ENCODE results near the gene KLK6. TPM values are rescaled to one million over a fixed set of nuclear protein-coding genes. Genes with fewer than 3 reads are reported as not detected.

KLK6 gene
- total RNA-seq, 1 experiment from 2014 or later, result not detected

GRCh38 chr19:51009061-51009891 is 39.9 kb upstream of the KLK6 start:
- H3K36me3 ChIP-seq (ENCODE audit: insufficient read depth, low read length), result no peaks in the 10 kb centered on the region
- H3K27me3 ChIP-seq (ENCODE audit: low read length), result no peaks in the 10 kb centered on the region
- no peak overlapping the region for H3K9ac ChIP-seq (ENCODE audit: low read length)
- no peak for DNase-seq
- no peak overlapping the region for H2AFZ ChIP-seq (ENCODE audit: low read length)
- H3K9me2 ChIP-seq (replicated peaks; ENCODE audit: insufficient read depth, low read length), result no peaks in the 10 kb centered on the region
- H3K4me2 ChIP-seq (ENCODE audit: low read depth, low read length, poor library complexity, severe bottlenecking), result no peak overlapping the region
- no peak overlapping the region for H3K4me3 ChIP-seq (ENCODE audit: low read length)
- H4K20me1 ChIP-seq (ENCODE audit: insufficient read depth, low read depth, low read length), result no peaks in the 10 kb centered on the region
- no peaks in the 10 kb centered on the region for H3K9me3 ChIP-seq (ENCODE audit: low read length)
- no peak overlapping the region for H3K27ac ChIP-seq (ENCODE audit: low read length)
- H3K79me2 ChIP-seq (ENCODE audit: low read length), result no peaks in the 10 kb centered on the region
- H3K4me1 ChIP-seq (ENCODE audit: low read length), result no peaks in the 10 kb centered on the region

- Histone ChIP-seq H4K20me1 (ENCODE audit: insufficient read depth, low read depth, low read length) (no peaks in the 10 kb centered on the region), H3K4me1 (ENCODE audit: low read length) (no peaks in the 10 kb centered on the region), H3K27me3 (ENCODE audit: low read length) (no peaks in the 10 kb centered on the region), H3K9ac (ENCODE audit: low read length) (no peak overlapping the region), H3K27ac (ENCODE audit: low read length) (no peak overlapping the region), H3K4me3 (ENCODE audit: low read length) (no peak overlapping the region), H3K9me3 (ENCODE audit: low read length) (no peaks in the 10 kb centered on the region), H3K36me3 (ENCODE audit: insufficient read depth, low read length) (no peaks in the 10 kb centered on the region), H3K4me2 (ENCODE audit: low read depth, low read length, poor library complexity, severe bottlenecking) (no peak overlapping the region), H3K9me2 (replicated peaks; ENCODE audit: insufficient read depth, low read length) (no peaks in the 10 kb centered on the region), H2AFZ (ENCODE audit: low read length) (no peak overlapping the region), H3K79me2 (ENCODE audit: low read length) (no peaks in the 10 kb centered on the region)
- DNase-seq, result no peak
Measured at GRCh38 chr19:51007488-51007887, 38.1 kb upstream of the KLK6 start.

DNA sequence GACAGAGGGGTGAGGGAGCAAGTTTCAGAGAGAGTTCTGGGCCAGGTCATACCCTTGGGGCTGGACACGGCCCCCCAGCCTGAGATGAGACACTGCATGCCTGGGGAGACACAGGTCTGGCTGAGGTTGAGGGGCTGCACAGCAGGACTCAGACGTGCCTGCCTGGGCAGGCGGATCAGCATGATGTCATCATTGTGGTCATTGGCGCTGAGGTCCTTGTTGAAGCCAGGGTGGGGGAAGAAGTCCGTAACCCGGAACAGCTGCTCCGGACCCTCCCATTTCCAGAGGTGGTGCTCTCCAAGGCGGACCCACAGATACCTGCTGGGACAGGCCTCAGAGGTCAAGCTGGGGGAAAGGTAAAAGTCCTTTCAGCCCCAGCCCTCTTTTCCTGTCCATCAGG is 37.0 kb upstream of the KLK6 start:
- Histone ChIP-seq H3K36me3 (ENCODE audit: insufficient read depth, low read length) (no peaks in the 10 kb centered on the region), H3K27ac (ENCODE audit: low read length) (no peak overlapping the region), H3K4me2 (ENCODE audit: low read depth, low read length, poor library complexity, severe bottlenecking) (no peak overlapping the region), H3K4me3 (ENCODE audit: low read length) (no peak overlapping the region), H3K9ac (ENCODE audit: low read length) (no peak overlapping the region), H3K9me3 (ENCODE audit: low read length) (no peaks in the 10 kb centered on the region), H3K9me2 (replicated peaks; ENCODE audit: insufficient read depth, low read length) (no peaks in the 10 kb centered on the region), H3K27me3 (ENCODE audit: low read length) (no peaks in the 10 kb centered on the region), H4K20me1 (ENCODE audit: insufficient read depth, low read depth, low read length) (no peaks in the 10 kb centered on the region), H3K4me1 (ENCODE audit: low read length) (no peaks in the 10 kb centered on the region), H2AFZ (ENCODE audit: low read length) (no peak overlapping the region), H3K79me2 (ENCODE audit: low read length) (no peaks in the 10 kb centered on the region)
- no peak for DNase-seq

DNA sequence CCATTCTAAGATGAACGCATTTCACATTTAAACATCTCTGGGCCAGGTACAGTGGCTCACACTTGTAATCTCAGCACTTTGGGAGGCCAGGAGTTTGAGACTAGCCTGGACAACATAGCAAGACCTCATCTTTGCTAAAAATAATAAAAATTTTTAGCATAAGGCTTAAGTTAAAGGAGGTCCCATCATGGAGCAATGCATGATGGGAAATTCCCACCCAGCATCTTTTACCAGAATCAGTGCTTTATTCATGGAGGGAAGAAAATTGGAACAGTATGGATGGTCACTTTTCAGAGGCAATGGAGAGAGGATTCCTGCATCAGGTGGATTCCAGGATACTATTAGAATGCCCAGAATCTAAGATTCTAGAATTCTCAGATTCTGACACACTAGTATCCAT is 35.9 kb upstream of the KLK6 start:
- Histone ChIP-seq H3K27me3 (ENCODE audit: low read length) (no peaks in the 10 kb centered on the region), H3K27ac (ENCODE audit: low read length) (no peak overlapping the region), H4K20me1 (ENCODE audit: insufficient read depth, low read depth, low read length) (no peaks in the 10 kb centered on the region), H3K79me2 (ENCODE audit: low read length) (no peaks in the 10 kb centered on the region), H3K4me1 (ENCODE audit: low read length) (no peaks in the 10 kb centered on the region), H3K36me3 (ENCODE audit: insufficient read depth, low read length) (no peaks in the 10 kb centered on the region), H3K9ac (ENCODE audit: low read length) (no peak overlapping the region), H3K4me3 (ENCODE audit: low read length) (no peak overlapping the region), H2AFZ (ENCODE audit: low read length) (no peak overlapping the region), H3K4me2 (ENCODE audit: low read depth, low read length, poor library complexity, severe bottlenecking) (no peak overlapping the region), H3K9me3 (ENCODE audit: low read length) (no peaks in the 10 kb centered on the region), H3K9me2 (replicated peaks; ENCODE audit: insufficient read depth, low read length) (no peaks in the 10 kb centered on the region)
- no peak for DNase-seq

GRCh38 chr19:51003316-51003715 is 33.9 kb upstream of the KLK6 start:
- H3K27ac ChIP-seq (ENCODE audit: low read length), result no peak overlapping the region
- no peaks in the 10 kb centered on the region for H4K20me1 ChIP-seq (ENCODE audit: insufficient read depth, low read depth, low read length)
- H3K9ac ChIP-seq (ENCODE audit: low read length), result no peak overlapping the region
- no peaks in the 10 kb centered on the region for H3K9me2 ChIP-seq (replicated peaks; ENCODE audit: insufficient read depth, low read length)
- no peaks in the 10 kb centered on the region for H3K27me3 ChIP-seq (ENCODE audit: low read length)
- no peaks in the 10 kb centered on the region for H3K79me2 ChIP-seq (ENCODE audit: low read length)
- no peak for DNase-seq
- H3K36me3 ChIP-seq (ENCODE audit: insufficient read depth, low read length), result no peaks in the 10 kb centered on the region
- no peaks in the 10 kb centered on the region for H3K4me1 ChIP-seq (ENCODE audit: low read length)
- H3K4me2 ChIP-seq (ENCODE audit: low read depth, low read length, poor library complexity, severe bottlenecking), result no peak overlapping the region
- no peak overlapping the region for H2AFZ ChIP-seq (ENCODE audit: low read length)
- H3K4me3 ChIP-seq (ENCODE audit: low read length), result no peak overlapping the region
- no peaks in the 10 kb centered on the region for H3K9me3 ChIP-seq (ENCODE audit: low read length)

DNA sequence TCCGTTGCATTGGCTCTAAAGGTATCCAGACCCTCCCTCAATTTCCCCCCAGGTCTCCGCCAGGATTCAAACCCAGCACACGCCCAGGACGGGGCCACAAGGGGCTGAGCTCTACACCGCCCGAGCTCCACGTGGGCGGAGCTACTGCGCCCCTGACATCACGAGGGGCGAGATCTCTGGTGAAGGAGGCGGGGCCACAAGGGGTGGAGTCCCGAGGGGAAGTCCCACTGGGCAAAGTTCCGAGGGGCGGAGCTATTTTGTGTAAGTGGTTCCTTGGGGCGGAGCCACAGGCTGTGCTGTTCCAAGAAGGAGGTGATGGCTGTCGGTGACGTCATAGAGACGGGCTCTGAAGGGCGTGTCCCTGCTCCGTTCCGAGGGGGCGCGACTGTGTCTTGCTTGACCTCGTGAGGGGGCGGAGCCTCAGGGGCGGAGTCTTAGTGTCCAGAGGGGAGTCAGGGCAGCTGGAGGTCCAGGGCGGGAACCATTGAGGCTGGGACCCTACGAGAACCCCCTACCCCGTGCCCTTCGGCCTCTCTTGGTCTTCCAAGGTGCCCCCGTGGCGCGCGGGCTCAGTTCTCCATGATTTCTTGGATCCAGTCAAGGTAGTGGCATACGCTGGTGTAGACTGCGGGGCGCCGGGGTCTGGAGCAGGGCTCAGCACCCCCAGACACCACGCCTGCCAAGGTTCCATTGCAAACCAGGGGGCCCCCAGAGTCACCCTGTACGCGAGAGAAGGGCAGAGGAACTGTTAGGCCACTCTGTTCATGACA is 33.3 kb upstream of the KLK6 start:
- Histone ChIP-seq H3K27me3 (ENCODE audit: low read length) (no peaks in the 10 kb centered on the region), H3K36me3 (ENCODE audit: insufficient read depth, low read length) (no peaks in the 10 kb centered on the region), H4K20me1 (ENCODE audit: insufficient read depth, low read depth, low read length) (no peaks in the 10 kb centered on the region), H3K79me2 (ENCODE audit: low read length) (no peaks in the 10 kb centered on the region), H3K4me2 (ENCODE audit: low read depth, low read length, poor library complexity, severe bottlenecking) (no peak overlapping the region), H3K9me3 (ENCODE audit: low read length) (no peaks in the 10 kb centered on the region), H3K9me2 (replicated peaks; ENCODE audit: insufficient read depth, low read length) (no peaks in the 10 kb centered on the region), H3K9ac (ENCODE audit: low read length) (no peak overlapping the region), H3K27ac (ENCODE audit: low read length) (no peak overlapping the region), H3K4me1 (ENCODE audit: low read length) (no peaks in the 10 kb centered on the region), H3K4me3 (ENCODE audit: low read length) (no peak overlapping the region), H2AFZ (ENCODE audit: low read length) (no peak overlapping the region)
- DNase-seq, result peak; percentile 76

DNA sequence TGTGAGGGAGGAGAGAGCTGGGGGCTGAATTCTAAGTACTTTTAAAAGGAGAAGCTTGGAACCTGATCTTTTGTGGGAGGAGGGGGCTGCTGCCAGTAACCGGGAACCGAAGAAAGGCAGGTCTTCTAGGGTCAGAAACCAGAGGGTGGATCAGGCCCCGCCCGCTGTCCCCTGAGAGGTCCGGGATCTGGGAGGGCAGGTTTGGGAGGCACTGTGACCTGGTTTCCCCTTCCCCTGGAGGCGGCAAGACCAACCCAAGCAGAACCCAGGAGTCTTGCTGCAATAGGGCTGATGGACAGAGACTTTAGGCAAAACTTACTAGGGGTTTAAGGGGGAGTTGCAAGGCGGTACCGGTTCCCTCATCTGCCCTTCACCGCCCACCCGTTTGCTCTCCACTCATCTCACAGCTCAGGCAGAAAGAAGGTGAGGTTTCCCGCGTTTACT is 32.7 kb upstream of the KLK6 start:
- H3K4me2 ChIP-seq (ENCODE audit: low read depth, low read length, poor library complexity, severe bottlenecking), result no peak overlapping the region
- H3K9ac ChIP-seq (ENCODE audit: low read length), result no peak overlapping the region
- H3K36me3 ChIP-seq (ENCODE audit: insufficient read depth, low read length), result no peaks in the 10 kb centered on the region

GRCh38 chr19:51001515-51001914 is 32.1 kb upstream of the KLK6 start, which contains the start of gene KLK8:
Gene KLK8 (minus strand): TSS chr19:51001604. CDS start chr19:51001167, 437 bp downstream.
- H3K4me3 ChIP-seq (ENCODE audit: low read length), result no peak within 1 kb of the TSS
- H3K4me2 ChIP-seq (ENCODE audit: low read depth, low read length, poor library complexity, severe bottlenecking), result no peak within 1 kb of the TSS
- H2AFZ ChIP-seq (ENCODE audit: low read length), result no peak within 1 kb of the TSS
- H3K9me2 ChIP-seq (replicated peaks; ENCODE audit: insufficient read depth, low read length), result no peaks in the 10 kb centered on the region
- no peaks in the 10 kb centered on the region for H3K4me1 ChIP-seq (ENCODE audit: low read length)
- DNase-seq, result no peak
- H3K36me3 ChIP-seq (ENCODE audit: insufficient read depth, low read length), result no peaks in the 10 kb centered on the region
- no peaks in the 10 kb centered on the region for H3K9me3 ChIP-seq (ENCODE audit: low read length)
- H3K79me2 ChIP-seq (ENCODE audit: low read length), result no peaks in the 10 kb centered on the region
- H3K27me3 ChIP-seq (ENCODE audit: low read length), result no peaks in the 10 kb centered on the region
- H3K27ac ChIP-seq (ENCODE audit: low read length), result no peak within 1 kb of the TSS
- no peaks in the 10 kb centered on the region for H4K20me1 ChIP-seq (ENCODE audit: insufficient read depth, low read depth, low read length)
- H3K9ac ChIP-seq (ENCODE audit: low read length), result no peak within 1 kb of the TSS

More for the DNA sequence above, 32.7 kb upstream of the KLK6 start:
- Histone ChIP-seq H2AFZ (ENCODE audit: low read length) (no peak overlapping the region), H3K79me2 (ENCODE audit: low read length) (no peaks in the 10 kb centered on the region), H3K9me3 (ENCODE audit: low read length) (no peaks in the 10 kb centered on the region), H3K9me2 (replicated peaks; ENCODE audit: insufficient read depth, low read length) (no peaks in the 10 kb centered on the region), H3K4me3 (ENCODE audit: low read length) (no peak overlapping the region), H3K4me1 (ENCODE audit: low read length) (no peaks in the 10 kb centered on the region), H3K27ac (ENCODE audit: low read length) (no peak overlapping the region), H4K20me1 (ENCODE audit: insufficient read depth, low read depth, low read length) (no peaks in the 10 kb centered on the region), H3K27me3 (ENCODE audit: low read length) (no peaks in the 10 kb centered on the region)
- DNase-seq, result no peak
